Measurements from ENCODE around the gene TMEM132D. TPM values are rescaled to one million over a fixed set of nuclear protein-coding genes. Genes with fewer than 3 reads are reported as not detected.

TMEM132D gene
- total RNA-seq, 1 donor from 2014 or later, result not detected

DNA sequence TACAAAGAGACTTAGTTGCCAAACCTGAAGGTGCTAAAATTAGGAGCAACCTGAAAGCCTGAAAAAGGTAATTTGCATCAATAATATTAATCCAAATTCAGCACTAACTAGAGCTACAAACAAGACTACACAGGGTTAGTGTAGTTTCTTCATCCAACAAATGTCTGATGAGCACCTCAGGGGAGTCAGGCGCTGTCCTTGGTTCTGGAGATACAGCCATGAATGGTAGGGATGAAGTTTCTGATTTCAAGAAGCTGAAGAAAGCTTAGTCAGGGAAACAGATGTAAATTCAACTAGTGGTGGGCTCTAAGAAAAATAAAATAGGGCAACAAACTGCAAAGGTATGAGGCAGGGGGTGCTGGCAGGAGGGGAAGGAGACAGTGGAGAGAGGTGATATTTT lies 784.3 kb downstream of the TMEM132D start:
- Mint-ChIP-seq H3K4me1 (ENCODE audit: low read depth, unreplicated experiment) (no peaks in the 10 kb centered on the region), H3K27me3 (ENCODE audit: low read depth, unreplicated experiment) (no peaks in the 10 kb centered on the region), H3K36me3 (ENCODE audit: low read depth, unreplicated experiment) (no peaks in the 10 kb centered on the region), H3K9me3 (ENCODE audit: unreplicated experiment) (peaks cover 21% of the 10 kb centered on the region), H3K4me3 (ENCODE audit: unreplicated experiment) (no peak overlapping the region), H3K27ac (ENCODE audit: unreplicated experiment) (no peak overlapping the region)
- DNase-seq (ENCODE audit: low read depth), result no peak
- Histone ChIP-seq H4K20me1 (ENCODE audit: insufficient read depth, low read length) (no peaks in the 10 kb centered on the region), H3K9me3 (ENCODE audit: insufficient read depth, low read depth, low read length) (peaks cover 6% of the 10 kb centered on the region), H3K79me2 (ENCODE audit: insufficient read depth, low read length) (no peaks in the 10 kb centered on the region), H3K36me3 (ENCODE audit: insufficient read depth, low read length) (no peaks in the 10 kb centered on the region), H3K4me2 (ENCODE audit: low read length) (no peak overlapping the region), H2AFZ (ENCODE audit: low read depth, low read length) (no peak overlapping the region), H3K27me3 (ENCODE audit: insufficient read depth, low read length) (no peaks in the 10 kb centered on the region), H3K4me1 (ENCODE audit: insufficient read depth, low read length) (no peaks in the 10 kb centered on the region), H3K9ac (ENCODE audit: low read length) (no peak overlapping the region), H3K4me3 (ENCODE audit: insufficient read depth, low read depth, low read length) (no peak overlapping the region), H3K27ac (ENCODE audit: low read depth, low read length) (no peak overlapping the region)
- no peak for TF ChIP-seq EZH2 (IDR thresholded peaks at IDR 0.05; ENCODE audit: insufficient read depth, low read length)
- TF ChIP-seq, protein P1, sequence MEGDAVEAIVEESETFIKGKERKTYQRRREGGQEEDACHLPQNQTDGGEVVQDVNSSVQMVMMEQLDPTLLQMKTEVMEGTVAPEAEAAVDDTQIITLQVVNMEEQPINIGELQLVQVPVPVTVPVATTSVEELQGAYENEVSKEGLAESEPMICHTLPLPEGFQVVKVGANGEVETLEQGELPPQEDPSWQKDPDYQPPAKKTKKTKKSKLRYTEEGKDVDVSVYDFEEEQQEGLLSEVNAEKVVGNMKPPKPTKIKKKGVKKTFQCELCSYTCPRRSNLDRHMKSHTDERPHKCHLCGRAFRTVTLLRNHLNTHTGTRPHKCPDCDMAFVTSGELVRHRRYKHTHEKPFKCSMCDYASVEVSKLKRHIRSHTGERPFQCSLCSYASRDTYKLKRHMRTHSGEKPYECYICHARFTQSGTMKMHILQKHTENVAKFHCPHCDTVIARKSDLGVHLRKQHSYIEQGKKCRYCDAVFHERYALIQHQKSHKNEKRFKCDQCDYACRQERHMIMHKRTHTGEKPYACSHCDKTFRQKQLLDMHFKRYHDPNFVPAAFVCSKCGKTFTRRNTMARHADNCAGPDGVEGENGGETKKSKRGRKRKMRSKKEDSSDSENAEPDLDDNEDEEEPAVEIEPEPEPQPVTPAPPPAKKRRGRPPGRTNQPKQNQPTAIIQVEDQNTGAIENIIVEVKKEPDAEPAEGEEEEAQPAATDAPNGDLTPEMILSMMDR (IDR thresholded peaks at IDR 0.05; ENCODE audit: insufficient read depth, low read depth, low read length), result no peak
- no peak for FAIRE-seq

DNA sequence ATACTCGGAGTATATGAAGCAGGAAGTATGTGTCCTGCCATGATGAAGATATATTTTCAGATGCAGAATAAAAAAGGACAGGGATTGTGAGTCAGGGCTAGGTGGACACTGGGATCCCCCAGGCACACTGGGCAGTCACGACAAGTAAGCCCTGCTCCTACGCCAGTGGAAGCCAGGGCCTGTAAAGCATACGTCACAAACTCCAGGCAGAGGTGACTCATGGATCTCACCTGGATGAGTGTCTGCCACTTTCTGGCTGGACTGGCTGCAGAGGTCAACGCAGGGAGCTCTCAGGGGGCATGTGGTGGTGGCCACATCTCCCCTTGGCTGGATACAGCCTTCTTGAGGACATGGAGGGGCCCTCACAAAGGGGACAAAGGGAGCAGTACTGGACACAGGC lies 788.3 kb downstream of the TMEM132D start:
- H3K27ac Mint-ChIP-seq (ENCODE audit: unreplicated experiment), result no peak overlapping the region
- FAIRE-seq (no peak), DNase-seq (ENCODE audit: low read depth) (no peak)
- H4K20me1 ChIP-seq (ENCODE audit: insufficient read depth, low read length), result no peaks in the 10 kb centered on the region
- H3K4me3 Mint-ChIP-seq (ENCODE audit: unreplicated experiment), result no peak overlapping the region
- H3K79me2 ChIP-seq (ENCODE audit: insufficient read depth, low read length), result no peaks in the 10 kb centered on the region
- no peak overlapping the region for H3K27ac ChIP-seq (ENCODE audit: low read depth, low read length)
- no peak overlapping the region for H3K4me2 ChIP-seq (ENCODE audit: low read length)
- H3K4me3 ChIP-seq (ENCODE audit: insufficient read depth, low read depth, low read length), result no peak overlapping the region
- no peak overlapping the region for H3K9ac ChIP-seq (ENCODE audit: low read length)
- no peak for TF ChIP-seq EZH2 (IDR thresholded peaks at IDR 0.05; ENCODE audit: insufficient read depth, low read length)
- TF ChIP-seq, protein P1 (IDR thresholded peaks at IDR 0.05; ENCODE audit: insufficient read depth, low read depth, low read length), result no peak
- H3K27me3 Mint-ChIP-seq (ENCODE audit: low read depth, unreplicated experiment), result no peaks in the 10 kb centered on the region
- H3K9me3 ChIP-seq (ENCODE audit: insufficient read depth, low read depth, low read length), result peaks cover 6% of the 10 kb centered on the region
- H3K9me3 Mint-ChIP-seq (ENCODE audit: unreplicated experiment), result peaks cover 23% of the 10 kb centered on the region
- H2AFZ ChIP-seq (ENCODE audit: low read depth, low read length), result no peak overlapping the region
- H3K36me3 ChIP-seq (ENCODE audit: insufficient read depth, low read length), result no peaks in the 10 kb centered on the region
- H3K4me1 ChIP-seq (ENCODE audit: insufficient read depth, low read length), result no peaks in the 10 kb centered on the region
- no peaks in the 10 kb centered on the region for H3K4me1 Mint-ChIP-seq (ENCODE audit: low read depth, unreplicated experiment)
- H3K36me3 Mint-ChIP-seq (ENCODE audit: low read depth, unreplicated experiment), result no peaks in the 10 kb centered on the region
- H3K27me3 ChIP-seq (ENCODE audit: insufficient read depth, low read length), result no peaks in the 10 kb centered on the region

DNA sequence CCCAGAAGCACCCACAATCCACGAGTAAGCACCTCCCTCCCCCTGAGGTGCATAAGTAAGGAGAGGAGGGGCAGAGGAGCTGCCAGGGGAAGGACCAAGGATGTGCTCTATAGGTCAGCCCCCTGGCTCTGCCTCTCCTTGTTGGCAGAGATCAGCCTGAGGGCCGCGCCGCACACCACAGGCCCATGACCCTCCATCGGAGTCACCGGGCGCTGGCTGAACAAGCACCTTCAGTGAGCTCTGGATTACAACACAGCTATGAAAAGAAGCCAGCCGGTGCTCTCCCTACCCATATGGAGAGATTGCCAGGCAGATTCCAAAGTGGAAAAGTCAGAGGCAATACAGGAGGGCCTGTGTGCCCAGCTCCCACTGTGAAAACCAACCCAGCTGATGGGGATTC lies 793.2 kb downstream of the TMEM132D start:
- Histone ChIP-seq H3K27me3 (ENCODE audit: insufficient read depth, low read length) (no peaks in the 10 kb centered on the region), H3K4me3 (ENCODE audit: insufficient read depth, low read depth, low read length) (no peak overlapping the region), H4K20me1 (ENCODE audit: insufficient read depth, low read length) (no peaks in the 10 kb centered on the region), H3K79me2 (ENCODE audit: insufficient read depth, low read length) (no peaks in the 10 kb centered on the region), H3K27ac (ENCODE audit: low read depth, low read length) (no peak overlapping the region), H2AFZ (ENCODE audit: low read depth, low read length) (no peak overlapping the region), H3K36me3 (ENCODE audit: insufficient read depth, low read length) (no peaks in the 10 kb centered on the region), H3K9ac (ENCODE audit: low read length) (no peak overlapping the region), H3K4me1 (ENCODE audit: insufficient read depth, low read length) (no peaks in the 10 kb centered on the region), H3K9me3 (ENCODE audit: insufficient read depth, low read depth, low read length) (no peaks in the 10 kb centered on the region), H3K4me2 (ENCODE audit: low read length) (no peak overlapping the region)
- Mint-ChIP-seq H3K36me3 (ENCODE audit: low read depth, unreplicated experiment) (no peaks in the 10 kb centered on the region), H3K4me3 (ENCODE audit: unreplicated experiment) (no peak overlapping the region), H3K27me3 (ENCODE audit: low read depth, unreplicated experiment) (no peaks in the 10 kb centered on the region), H3K9me3 (ENCODE audit: unreplicated experiment) (peaks cover 20% of the 10 kb centered on the region), H3K4me1 (ENCODE audit: low read depth, unreplicated experiment) (no peaks in the 10 kb centered on the region), H3K27ac (ENCODE audit: unreplicated experiment) (no peak overlapping the region)
- DNase-seq (ENCODE audit: low read depth) (no peak), FAIRE-seq (no peak)
- TF ChIP-seq EZH2 (IDR thresholded peaks at IDR 0.05; ENCODE audit: insufficient read depth, low read length), result no peak
- TF ChIP-seq, protein P1 (IDR thresholded peaks at IDR 0.05; ENCODE audit: insufficient read depth, low read depth, low read length), result no peak

Data from astrocyte (in vitro differentiated cells and primary cell).